NK-92 (cell line): ENCODE data around the gene PLEKHG2.

Source experiments
- DNase-seq: peaks from one replicate; lab custom pipeline; 2025; ENCODE audit not compliant: unreplicated experiment; lab: John Stamatoyannopoulos, UW

The PLEKHG2 gene

DNA sequence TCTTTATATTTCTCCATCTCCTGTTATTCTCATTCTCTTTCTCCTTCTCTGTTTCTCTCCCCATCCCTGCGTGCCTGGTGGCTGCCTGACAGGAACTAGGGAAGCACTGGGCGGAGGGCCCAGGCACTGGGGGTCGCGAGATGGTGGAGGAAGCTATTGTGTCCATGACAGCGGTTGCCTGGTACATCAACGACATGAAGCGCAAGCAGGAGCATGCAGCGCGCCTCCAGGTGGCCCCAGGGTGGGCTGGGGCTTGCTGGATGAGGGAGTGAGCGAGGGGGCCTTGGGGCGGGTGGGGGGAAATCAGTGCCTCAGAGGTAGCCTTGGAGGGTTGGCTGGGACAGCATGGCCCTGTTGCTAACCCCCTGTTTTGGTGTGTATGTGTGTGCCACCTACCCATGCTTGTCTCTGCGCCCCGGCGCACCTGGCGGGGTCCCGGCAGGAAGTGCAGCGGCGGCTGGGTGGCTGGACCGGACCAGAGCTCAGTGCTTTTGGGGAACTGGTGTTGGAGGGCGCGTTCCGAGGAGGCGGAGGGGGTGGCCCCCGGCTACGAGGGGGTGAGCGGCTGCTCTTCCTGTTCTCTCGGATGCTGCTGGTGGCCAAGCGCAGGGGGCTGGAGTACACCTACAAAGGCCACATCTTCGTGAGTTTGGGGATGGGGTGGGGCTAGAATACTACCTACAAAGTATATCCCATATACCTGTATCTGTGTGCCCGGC, 5.2 kb downstream of the PLEKHG2 start:
- DNase-seq: no peak

- DNase-seq: no peak
Observed at GRCh38 chr19:39419003-39419402, 6.5 kb downstream of the PLEKHG2 start.

DNA sequence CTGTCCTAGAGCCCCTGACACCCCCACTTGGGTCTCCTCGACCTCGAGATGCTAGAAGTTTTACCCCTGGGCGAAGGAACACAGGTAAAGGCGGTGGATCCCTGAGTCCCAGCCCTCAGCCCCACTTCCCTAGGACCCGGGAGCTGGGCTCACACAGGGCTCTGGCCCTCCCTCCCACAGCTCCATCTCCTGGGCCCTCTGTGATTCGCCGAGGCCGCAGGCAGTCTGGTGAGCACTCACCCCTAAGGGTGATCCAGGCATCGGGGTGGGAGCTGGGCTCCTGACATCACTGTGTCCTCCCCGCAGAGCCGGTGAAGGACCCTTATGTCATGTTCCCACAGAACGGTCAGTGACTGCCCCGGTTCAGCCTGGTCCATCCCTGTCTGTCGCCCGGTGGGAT, 8.3 kb downstream of the PLEKHG2 start:
- DNase-seq: no peak

DNA sequence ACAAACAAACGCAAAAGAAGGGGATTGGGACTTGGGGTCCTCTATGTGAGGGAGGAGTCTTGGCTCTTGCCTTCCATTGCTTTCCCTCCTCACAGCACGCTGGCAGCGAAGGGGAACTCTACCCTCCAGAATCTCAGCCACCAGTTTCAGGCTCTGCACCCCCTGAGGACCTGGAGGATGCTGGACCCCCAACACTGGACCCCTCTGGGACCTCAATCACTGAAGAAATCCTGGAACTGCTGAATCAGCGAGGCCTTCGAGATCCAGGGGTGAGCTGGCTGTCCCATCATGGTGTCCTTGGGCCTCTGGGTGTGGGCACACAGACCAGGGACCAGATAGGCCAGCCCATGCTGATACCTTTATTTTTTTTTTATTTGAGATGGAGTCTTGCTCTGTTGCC, 9.6 kb downstream of the PLEKHG2 start:
- no peak for DNase-seq

GRCh38 chr19:39423258-39424086, 11.0 kb downstream of the PLEKHG2 start:
- DNase-seq: no peak

- no peak for DNase-seq
Observed at GRCh38 chr19:39424934-39425333, 12.5 kb downstream of the PLEKHG2 start.

DNA sequence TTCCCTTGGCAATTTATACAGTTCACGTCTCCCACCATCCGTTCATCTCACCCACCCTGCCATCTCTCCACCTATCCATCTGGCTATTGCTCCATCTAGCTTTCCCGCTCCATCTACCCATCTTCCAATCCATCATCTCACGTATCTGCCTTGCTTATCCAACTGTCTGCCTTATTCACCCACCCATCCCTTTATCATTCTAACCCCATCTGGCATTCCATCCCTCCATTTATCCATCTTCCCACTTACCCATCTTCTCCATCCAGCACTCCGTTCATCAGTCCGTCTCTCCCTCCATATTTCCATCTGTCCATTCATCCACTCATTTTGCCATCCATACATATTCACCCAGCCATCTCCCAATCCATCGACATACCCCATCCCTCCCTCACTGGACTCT, 13.3 kb downstream of the PLEKHG2 start:
- no peak for DNase-seq

DNA sequence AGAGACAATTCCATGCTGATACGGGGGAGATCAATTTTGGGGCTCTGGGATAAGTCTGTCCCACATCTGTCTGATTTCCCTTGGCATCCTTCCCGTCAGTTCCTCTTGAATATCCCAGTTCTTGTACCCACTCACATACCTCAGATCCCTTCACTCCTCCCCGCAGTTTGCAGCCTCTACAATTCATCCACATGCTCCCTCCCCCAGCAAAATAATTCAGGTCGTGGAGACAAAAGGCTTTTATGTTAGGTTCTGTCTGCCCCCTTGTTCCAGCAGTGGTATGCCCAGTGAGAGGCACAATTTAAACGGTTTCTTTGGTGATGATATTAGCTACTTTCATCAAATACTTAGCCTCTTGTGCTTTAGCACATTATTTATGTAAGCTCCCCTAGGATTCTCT, 13.7 kb downstream of the PLEKHG2 start:
- DNase-seq: no peak

- no peak for DNase-seq
Observed at GRCh38 chr19:39427707-39428106, 15.2 kb downstream of the PLEKHG2 start.

DNA sequence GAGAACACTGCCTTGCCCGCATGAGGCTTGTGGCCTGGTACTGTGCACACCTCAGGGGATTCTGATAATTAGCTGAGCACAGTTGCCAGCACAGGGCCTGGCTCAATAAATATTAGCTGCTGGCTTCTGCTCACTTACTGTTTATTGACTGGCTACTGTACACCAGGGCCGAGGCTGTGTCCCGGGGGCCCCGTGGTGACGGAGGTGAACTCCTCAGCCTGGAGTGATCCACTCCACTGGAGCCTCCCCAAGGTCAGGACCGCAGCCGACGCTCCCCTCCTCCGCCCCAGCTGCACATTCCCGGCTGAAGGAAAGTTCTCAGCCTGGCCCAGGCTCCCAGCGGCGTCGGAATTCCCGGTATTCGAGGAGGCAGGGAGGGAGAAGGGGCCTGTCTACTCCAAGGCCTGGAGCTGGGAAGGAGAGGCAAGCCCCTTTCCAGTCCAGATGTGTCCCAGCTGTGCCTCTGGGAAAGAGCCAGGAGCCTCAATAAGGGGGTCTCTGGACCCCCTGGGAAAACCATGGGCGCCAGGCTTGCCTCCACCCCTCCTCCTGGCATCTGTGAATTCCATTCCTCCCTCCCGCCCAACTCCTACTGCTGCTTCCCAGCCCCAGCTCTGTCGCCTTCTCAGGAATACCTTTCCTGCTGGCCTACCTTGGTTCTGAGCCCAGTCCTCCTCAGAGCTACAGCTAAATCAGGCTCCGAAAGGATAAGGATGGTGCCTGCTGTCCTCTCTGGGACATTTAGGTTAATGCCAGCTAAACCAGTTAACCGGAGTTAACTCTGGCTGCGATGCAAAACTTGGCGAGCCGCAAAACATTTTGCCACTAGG, 16.0 kb downstream of the PLEKHG2 start:
- no peak for DNase-seq

DNA sequence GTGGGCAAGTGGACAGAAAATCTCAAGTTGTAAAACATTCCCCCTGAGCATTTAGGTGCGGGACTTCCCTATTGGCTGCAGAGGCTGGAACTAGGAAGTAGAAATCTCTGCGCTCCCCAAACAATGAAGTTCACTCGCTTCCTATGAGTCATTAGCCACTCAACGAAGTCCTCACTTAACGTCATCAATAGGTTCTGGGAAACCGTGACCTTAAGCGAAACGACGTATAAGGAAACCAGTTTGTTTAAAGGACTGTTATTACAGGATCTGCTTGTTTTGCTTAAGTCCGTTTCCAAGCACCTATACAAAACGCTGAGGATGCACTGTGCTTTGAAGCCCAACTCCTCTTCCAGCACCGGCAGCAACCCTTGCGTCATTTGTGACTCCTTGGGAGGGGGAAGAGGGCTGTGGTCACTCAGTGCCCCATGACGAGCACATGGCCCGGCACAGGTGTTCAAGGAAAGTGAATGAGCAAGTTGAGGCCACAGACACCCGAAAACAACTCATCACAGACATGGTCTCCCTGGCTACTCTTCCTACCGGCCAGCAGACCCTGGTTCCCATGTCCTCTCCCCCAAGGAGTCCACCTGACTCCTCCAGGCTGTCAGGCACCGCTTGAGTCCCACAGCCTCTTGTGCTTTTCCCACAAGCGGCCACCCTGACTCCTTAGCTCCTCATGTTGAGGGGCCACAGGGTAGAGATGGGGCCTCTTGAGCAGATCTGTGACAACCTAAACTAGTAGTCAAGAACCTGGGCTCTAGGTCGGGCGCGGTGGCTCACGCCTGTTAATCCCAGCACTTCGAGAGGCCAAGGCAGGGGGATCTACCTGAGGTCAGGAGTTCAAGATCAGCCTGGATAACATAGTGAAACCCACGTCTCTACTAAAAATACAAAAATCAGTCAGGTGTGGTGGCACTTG, 18.5 kb downstream of the PLEKHG2 start:
- no peak for DNase-seq

- no peak for DNase-seq
Observed at GRCh38 chr19:39432677-39433025, 20.2 kb downstream of the PLEKHG2 start.

DNA sequence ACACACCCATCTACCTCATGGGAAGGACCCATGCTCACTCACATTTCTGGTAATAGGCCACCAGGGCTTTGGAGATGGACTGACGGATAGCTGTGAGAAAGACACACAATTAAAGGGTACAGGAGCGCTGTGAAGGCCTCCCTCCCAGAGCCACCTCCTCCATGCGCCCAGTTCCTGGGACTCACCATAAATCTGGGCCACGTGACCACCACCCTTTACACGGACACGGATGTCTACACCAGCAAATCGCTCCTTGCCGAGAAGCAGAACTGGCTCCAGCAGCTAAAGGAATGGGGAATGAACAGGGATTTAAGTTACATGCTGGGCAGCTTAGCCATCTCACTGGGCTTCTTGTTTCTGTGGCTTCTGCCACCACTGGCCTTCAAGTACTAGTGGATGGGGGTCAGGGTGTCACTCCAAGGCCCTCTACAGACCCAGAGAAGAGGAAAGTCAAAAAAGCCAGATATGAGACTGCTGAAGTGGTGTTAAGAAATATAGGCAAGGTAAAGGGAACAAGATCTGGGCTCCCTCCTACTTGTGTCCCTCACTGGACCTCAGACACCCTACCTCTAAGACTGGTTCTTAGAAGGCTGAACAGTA, 21.1 kb downstream of the PLEKHG2 start:
- DNase-seq: no peak

GRCh38 chr19:39434123-39435076, 21.9 kb downstream of the PLEKHG2 start:
- no peak for DNase-seq

DNA sequence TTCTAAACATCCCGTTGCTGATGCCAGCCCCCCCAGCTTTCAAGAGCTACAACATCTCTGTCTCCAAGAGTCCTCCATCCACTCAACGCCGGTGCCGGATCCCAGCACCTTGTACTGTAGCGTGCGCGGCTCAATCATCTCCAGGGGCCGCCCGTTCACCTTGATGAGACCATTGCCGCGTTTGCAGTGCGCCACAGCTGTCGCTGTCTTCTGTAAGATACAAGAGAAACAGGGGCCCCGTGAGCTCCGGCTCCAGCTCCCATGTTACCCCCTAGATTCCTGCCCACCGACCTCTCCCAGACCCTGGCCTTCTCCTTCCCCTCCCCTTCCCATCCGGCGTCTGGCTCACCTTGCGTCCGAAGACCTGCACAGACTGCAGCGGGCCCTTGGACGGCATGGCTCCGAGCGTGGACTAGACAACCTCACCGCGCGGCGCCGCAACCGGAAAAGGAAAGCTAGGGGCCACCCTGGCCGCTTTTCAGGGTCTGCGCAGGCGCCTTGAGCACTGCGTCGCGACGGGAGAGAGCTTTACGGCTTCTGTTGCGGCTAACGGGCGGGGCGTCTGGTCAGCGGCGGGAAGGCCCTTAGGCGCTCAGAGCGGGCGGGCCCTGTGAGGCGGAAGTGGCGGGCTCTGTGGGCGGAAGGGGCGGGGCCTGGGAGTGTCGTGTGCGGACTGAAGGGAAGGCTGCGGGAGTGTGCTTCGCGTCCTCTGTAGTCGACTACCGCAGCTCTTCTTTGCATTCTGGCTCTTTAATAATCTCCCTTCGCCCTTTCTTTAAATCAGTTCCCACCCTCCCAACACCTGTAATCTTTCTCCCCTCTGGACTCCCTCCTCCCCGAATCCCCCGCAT, 23.3 kb downstream of the PLEKHG2 start, which contains the start of gene RPS16:
Gene RPS16 (minus strand): TSS at position 451 of the 851 bp plus-strand sequence. CDS start 54 bp downstream, at position 397.
- peak; percentile 98 for DNase-seq

DNA sequence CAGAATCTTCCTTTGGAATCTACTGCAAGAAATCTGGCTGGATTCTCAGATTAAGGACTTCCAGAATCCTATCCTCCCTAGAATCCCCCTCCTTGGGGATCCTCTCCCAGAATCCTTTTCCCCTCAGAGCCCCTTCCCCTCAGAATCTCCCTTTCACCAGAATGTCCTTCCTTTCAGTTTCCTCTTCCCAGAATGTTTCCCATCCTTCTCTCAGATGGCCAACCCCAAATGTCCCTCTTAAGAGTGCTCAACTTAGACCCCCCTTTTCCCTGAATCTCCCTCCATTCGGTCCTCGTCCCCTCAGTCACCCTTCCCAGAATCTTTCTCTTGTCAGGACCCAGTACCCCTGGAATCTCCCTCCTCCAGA, 23.9 kb downstream of the PLEKHG2 start:
- DNase-seq: no peak

- no peak for DNase-seq
Observed at GRCh38 chr19:39438270-39438934, 25.9 kb downstream of the PLEKHG2 start.
